ENCODE measurements around the gene SAMD14.

The SAMD14 gene

DNA sequence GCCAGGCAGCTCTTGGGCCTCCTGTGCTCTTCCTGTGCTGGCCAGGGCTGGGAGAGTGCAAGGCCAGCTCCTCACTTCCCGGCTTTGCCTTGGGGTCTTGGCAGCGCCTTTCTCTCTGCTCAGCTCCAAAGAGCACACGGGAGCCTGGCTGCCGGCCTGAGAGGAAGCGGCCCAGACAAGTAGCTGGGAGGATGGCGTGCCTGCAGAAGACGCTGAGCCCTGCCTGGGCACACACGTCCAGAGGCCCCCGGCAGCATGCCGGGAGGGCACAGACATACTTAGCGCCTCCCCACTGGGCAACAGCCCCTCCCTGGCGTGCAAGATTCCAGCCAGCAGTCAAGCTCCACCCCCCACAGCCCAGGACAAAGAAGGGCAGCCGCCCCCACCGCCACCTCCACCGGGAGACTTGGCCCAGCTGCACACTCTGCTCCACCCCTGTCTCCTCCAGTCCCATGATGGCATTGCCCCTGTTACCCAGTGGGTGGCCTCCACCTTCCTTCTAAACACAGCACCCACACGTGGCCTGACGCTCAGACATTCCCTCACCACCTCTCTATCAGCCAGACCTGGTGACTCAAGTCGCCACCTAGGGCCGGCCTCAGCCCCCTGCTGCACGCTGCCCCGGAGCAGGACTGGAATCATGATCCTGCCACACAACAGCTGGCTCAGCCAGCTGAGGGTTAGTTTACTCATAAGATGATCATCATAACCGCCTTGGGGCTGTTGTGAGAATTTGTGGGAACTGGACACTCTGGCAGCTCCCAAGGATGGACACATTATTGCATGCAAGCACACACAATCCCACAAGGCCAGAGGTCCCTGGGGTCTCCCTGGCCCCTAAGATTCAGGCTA is 48.2 kb upstream of the SAMD14 start (continued):
- TF ChIP-seq ARNTL (CRISPR knock-in tag; IDR thresholded peaks at IDR 0.05; ENCODE audit: borderline replicate concordance, low read depth): no peak
- no peak for TF ChIP-seq ZNF8 (CRISPR knock-in tag; IDR thresholded peaks at IDR 0.05)
- 0 out of 2 replicates have a peak, but pooled peaks have one; percentile 6 for TF ChIP-seq ZNF70 (CRISPR knock-in tag; IDR thresholded peaks at IDR 0.05)
- TF ChIP-seq OSR1 (CRISPR knock-in tag; IDR thresholded peaks at IDR 0.05): no peak
- TF ChIP-seq ZFP30 (CRISPR knock-in tag; IDR thresholded peaks at IDR 0.05): no peak
- TF ChIP-seq, protein P1, sequence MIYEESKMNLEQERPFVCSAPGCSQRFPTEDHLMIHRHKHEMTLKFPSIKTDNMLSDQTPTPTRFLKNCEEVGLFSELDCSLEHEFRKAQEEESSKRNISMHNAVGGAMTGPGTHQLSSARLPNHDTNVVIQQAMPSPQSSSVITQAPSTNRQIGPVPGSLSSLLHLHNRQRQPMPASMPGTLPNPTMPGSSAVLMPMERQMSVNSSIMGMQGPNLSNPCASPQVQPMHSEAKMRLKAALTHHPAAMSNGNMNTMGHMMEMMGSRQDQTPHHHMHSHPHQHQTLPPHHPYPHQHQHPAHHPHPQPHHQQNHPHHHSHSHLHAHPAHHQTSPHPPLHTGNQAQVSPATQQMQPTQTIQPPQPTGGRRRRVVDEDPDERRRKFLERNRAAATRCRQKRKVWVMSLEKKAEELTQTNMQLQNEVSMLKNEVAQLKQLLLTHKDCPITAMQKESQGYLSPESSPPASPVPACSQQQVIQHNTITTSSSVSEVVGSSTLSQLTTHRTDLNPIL (CRISPR knock-in tag; IDR thresholded peaks at IDR 0.05; ENCODE audit: low read depth): no peak
- TF ChIP-seq GLIS3 (CRISPR knock-in tag; IDR thresholded peaks at IDR 0.05): peak; percentile 6; the same call in 1 of the 2 replicates

DNA sequence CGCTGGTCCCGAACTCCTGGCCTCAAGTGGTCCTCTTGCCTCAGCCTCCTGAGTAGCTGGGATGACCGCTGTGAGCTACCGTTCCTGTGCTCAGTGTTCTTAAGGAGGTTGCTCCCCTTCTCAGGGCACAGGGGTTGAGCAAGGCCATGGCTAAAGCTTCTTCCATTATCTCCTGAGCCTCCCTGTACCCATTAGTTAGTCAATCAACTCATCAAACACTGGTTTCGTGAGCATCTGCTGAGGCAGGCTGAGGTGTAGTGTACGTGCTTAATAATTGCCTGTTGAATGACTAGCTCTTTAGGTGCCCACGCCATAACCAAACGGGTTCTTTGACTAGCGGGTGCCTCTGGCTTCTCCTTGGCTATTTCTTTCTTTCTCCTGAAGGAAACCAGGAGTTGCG is 47.5 kb upstream of the SAMD14 start:
- ATAC-seq: no peak

DNA sequence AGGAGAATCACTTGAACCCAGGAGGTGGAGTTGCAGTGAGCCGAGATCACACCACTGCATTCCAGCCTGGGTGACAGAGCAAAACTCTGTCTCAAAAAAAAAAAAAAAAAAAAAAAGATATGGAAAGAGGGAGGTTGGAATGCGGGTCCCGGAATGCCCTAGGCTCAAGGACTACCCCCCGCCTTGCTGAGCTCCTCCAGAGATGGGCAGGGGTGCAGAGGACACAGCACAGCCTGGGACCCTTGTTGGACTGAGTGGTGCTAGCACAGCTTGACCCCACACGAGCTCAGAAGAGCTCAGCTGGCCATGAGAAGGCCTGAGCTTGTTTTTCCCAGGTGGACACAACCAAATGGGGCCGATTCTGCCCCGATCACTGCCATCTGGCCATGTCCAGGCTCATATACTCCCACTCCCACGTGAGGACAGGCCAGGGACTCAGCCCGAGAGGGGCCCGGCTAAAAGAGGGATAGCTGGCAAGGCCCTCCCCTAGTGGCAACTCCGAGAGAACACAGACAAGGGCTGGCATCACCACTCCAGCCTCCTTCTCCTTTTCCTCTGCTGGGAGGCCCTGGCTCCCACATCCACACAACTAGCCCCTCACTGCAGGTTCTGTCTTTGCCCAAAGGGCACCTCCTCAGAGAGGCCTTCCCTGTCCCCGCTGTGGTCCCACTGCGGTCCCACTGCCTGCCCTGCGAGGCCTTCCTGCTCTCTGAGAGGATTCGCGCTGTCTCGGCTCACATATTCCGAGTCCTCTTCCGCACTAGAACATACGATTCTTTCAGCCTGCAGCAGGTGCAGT is 46.8 kb upstream of the SAMD14 start:
- TF ChIP-seq OSR1 (CRISPR knock-in tag; IDR thresholded peaks at IDR 0.05) (no peak), ZNF565 (CRISPR knock-in tag; conservative IDR thresholded peaks at IDR 0.05; ENCODE audit: low read depth) (no peak), PPARA (CRISPR knock-in tag; IDR thresholded peaks at IDR 0.05; ENCODE audit: borderline replicate concordance) (no peak), TOX (CRISPR knock-in tag; IDR thresholded peaks at IDR 0.05; ENCODE audit: borderline replicate concordance) (no peak), TCF4 (CRISPR knock-in tag; IDR thresholded peaks at IDR 0.05; ENCODE audit: borderline replicate concordance) (no peak), GLIS3 (CRISPR knock-in tag; IDR thresholded peaks at IDR 0.05) (no peak), ZFP30 (CRISPR knock-in tag; IDR thresholded peaks at IDR 0.05) (no peak)
- TF ChIP-seq, protein P1 (CRISPR knock-in tag; IDR thresholded peaks at IDR 0.05; ENCODE audit: low read depth): no peak
- TF ChIP-seq, protein P2, sequence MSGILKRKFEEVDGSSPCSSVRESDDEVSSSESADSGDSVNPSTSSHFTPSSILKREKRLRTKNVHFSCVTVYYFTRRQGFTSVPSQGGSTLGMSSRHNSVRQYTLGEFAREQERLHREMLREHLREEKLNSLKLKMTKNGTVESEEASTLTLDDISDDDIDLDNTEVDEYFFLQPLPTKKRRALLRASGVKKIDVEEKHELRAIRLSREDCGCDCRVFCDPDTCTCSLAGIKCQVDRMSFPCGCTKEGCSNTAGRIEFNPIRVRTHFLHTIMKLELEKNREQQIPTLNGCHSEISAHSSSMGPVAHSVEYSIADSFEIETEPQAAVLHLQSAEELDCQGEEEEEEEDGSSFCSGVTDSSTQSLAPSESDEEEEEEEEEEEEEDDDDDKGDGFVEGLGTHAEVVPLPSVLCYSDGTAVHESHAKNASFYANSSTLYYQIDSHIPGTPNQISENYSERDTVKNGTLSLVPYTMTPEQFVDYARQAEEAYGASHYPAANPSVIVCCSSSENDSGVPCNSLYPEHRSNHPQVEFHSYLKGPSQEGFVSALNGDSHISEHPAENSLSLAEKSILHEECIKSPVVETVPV (CRISPR knock-in tag; IDR thresholded peaks at IDR 0.05): no peak
- TF ChIP-seq, protein P3, sequence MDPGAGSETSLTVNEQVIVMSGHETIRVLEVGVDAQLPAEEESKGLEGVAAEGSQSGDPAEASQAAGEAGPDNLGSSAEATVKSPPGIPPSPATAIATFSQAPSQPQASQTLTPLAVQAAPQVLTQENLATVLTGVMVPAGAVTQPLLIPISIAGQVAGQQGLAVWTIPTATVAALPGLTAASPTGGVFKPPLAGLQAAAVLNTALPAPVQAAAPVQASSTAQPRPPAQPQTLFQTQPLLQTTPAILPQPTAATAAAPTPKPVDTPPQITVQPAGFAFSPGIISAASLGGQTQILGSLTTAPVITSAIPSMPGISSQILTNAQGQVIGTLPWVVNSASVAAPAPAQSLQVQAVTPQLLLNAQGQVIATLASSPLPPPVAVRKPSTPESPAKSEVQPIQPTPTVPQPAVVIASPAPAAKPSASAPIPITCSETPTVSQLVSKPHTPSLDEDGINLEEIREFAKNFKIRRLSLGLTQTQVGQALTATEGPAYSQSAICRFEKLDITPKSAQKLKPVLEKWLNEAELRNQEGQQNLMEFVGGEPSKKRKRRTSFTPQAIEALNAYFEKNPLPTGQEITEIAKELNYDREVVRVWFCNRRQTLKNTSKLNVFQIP (CRISPR knock-in tag; IDR thresholded peaks at IDR 0.05; ENCODE audit: borderline replicate concordance, low read depth): no peak
- no peak for ATAC-seq

More for the DNA sequence above, 47.5 kb upstream of the SAMD14 start:
- TF ChIP-seq, protein P4, sequence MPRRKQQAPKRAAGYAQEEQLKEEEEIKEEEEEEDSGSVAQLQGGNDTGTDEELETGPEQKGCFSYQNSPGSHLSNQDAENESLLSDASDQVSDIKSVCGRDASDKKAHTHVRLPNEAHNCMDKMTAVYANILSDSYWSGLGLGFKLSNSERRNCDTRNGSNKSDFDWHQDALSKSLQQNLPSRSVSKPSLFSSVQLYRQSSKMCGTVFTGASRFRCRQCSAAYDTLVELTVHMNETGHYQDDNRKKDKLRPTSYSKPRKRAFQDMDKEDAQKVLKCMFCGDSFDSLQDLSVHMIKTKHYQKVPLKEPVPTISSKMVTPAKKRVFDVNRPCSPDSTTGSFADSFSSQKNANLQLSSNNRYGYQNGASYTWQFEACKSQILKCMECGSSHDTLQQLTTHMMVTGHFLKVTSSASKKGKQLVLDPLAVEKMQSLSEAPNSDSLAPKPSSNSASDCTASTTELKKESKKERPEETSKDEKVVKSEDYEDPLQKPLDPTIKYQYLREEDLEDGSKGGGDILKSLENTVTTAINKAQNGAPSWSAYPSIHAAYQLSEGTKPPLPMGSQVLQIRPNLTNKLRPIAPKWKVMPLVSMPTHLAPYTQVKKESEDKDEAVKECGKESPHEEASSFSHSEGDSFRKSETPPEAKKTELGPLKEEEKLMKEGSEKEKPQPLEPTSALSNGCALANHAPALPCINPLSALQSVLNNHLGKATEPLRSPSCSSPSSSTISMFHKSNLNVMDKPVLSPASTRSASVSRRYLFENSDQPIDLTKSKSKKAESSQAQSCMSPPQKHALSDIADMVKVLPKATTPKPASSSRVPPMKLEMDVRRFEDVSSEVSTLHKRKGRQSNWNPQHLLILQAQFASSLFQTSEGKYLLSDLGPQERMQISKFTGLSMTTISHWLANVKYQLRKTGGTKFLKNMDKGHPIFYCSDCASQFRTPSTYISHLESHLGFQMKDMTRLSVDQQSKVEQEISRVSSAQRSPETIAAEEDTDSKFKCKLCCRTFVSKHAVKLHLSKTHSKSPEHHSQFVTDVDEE (CRISPR knock-in tag; IDR thresholded peaks at IDR 0.05): no peak

DNA sequence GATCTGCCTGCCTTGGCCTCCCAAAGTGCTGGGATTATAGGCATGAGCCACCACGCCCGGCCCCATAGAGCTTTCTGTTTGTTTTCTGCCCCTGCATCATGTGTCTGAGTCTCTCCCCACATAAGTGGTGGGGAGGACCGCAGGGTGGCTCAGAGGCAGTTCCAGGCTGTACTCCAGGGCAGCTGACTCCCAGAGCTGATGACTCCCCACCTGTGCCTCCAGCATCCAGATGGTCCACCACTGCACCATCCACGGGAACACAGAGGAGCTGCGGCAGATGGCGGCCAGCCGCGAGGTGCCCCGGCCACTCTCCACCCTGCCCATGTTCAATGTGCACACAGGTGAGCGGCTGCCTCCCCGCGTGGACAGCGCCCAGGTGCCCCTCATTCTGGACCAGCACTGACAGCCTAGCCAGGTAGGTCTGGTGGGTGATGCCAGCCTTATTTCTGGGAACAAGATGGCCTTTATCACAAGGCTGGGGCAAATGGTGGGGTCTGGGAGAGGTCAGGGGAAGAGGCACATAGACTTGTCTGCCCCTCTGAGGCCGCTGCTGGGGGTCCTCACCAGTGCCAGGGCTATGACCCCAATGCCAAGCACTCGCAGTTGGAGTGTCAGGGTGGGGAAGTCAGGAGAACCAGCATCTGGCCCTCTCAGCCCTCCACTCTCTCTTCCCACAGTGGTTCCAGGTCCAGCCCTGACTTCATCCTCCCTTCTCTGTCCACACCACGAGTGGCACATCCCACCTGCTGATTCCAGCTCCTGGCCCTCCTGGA is 45.3 kb upstream of the SAMD14 start:
- no peak for ATAC-seq
- TF ChIP-seq, protein P5, sequence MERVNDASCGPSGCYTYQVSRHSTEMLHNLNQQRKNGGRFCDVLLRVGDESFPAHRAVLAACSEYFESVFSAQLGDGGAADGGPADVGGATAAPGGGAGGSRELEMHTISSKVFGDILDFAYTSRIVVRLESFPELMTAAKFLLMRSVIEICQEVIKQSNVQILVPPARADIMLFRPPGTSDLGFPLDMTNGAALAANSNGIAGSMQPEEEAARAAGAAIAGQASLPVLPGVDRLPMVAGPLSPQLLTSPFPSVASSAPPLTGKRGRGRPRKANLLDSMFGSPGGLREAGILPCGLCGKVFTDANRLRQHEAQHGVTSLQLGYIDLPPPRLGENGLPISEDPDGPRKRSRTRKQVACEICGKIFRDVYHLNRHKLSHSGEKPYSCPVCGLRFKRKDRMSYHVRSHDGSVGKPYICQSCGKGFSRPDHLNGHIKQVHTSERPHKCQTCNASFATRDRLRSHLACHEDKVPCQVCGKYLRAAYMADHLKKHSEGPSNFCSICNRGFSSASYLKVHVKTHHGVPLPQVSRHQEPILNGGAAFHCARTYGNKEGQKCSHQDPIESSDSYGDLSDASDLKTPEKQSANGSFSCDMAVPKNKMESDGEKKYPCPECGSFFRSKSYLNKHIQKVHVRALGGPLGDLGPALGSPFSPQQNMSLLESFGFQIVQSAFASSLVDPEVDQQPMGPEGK (CRISPR knock-in tag; IDR thresholded peaks at IDR 0.05; ENCODE audit: borderline replicate concordance): no peak
- no peak for TF ChIP-seq OSR1 (CRISPR knock-in tag; IDR thresholded peaks at IDR 0.05)
- TF ChIP-seq ZFP3 (CRISPR knock-in tag; IDR thresholded peaks at IDR 0.05): no peak
- TF ChIP-seq, protein P4 (CRISPR knock-in tag; IDR thresholded peaks at IDR 0.05): no peak
- no peak for TF ChIP-seq GLIS3 (CRISPR knock-in tag; IDR thresholded peaks at IDR 0.05)
- TF ChIP-seq ZNF70 (CRISPR knock-in tag; IDR thresholded peaks at IDR 0.05): no peak
- TF ChIP-seq ZNF8 (CRISPR knock-in tag; IDR thresholded peaks at IDR 0.05): no peak
- no peak for TF ChIP-seq ISL1 (CRISPR knock-in tag; IDR thresholded peaks at IDR 0.05)
